Measurements from ENCODE around the gene GPR52.
"Not testable (repeated sequence)": the region's sequence is repeated elsewhere in the genome, so short reads cannot be mapped to it uniquely, and the experiment has no call there.

Gene GPR52

GRCh38 chr1:174407665-174408064, 40.1 kb upstream of the GPR52 start:
- in situ Hi-C loops (cut with HindIII; ENCODE audit: low pct_ligation_motif_present, low sequenced_read_pairs): no loop called here
- DNase-seq: no peak
- Histone ChIP-seq H3K27me3 (replicated peaks) (no peaks in the 10 kb centered on the region), H3K27ac (no peak overlapping the region), H3K4me3 (ENCODE audit: low read depth, low read length) (no peak overlapping the region), H3K36me3 (replicated peaks) (no peaks in the 10 kb centered on the region)
- TF ChIP-seq CTCF (IDR thresholded peaks at IDR 0.05; ENCODE audit: low read depth, low read length, missing control alignments): no peak

GRCh38 chr1:174408146-174408545, 39.6 kb upstream of the GPR52 start:
- no peak for TF ChIP-seq CTCF (IDR thresholded peaks at IDR 0.05; ENCODE audit: low read depth, low read length, missing control alignments)
- Histone ChIP-seq H3K27ac (no peak overlapping the region), H3K27me3 (replicated peaks) (no peaks in the 10 kb centered on the region), H3K4me3 (ENCODE audit: low read depth, low read length) (no peak overlapping the region), H3K36me3 (replicated peaks) (no peaks in the 10 kb centered on the region)
- DNase-seq: no peak
- in situ Hi-C loops (cut with HindIII; ENCODE audit: low pct_ligation_motif_present, low sequenced_read_pairs): no loop called here

GRCh38 chr1:174409801-174410200, 38.0 kb upstream of the GPR52 start:
- H3K36me3 ChIP-seq (replicated peaks); in situ Hi-C loops (cut with HindIII; ENCODE audit: low pct_ligation_motif_present, low sequenced_read_pairs); DNase-seq; H3K27ac ChIP-seq; H3K27me3 ChIP-seq (replicated peaks); H3K4me3 ChIP-seq (ENCODE audit: low read depth, low read length): not testable (repeated sequence)

GRCh38 chr1:174413632-174414031, 34.1 kb upstream of the GPR52 start:
- peak; percentile 40 for TF ChIP-seq CTCF (IDR thresholded peaks at IDR 0.05; ENCODE audit: low read depth, low read length, missing control alignments)
- in situ Hi-C loops (cut with HindIII; ENCODE audit: low pct_ligation_motif_present, low sequenced_read_pairs): no loop called here
- no peak for DNase-seq
- Histone ChIP-seq H3K27me3 (replicated peaks) (no peaks in the 10 kb centered on the region), H3K4me3 (ENCODE audit: low read depth, low read length) (no peak overlapping the region), H3K27ac (no peak overlapping the region), H3K36me3 (replicated peaks) (no peaks in the 10 kb centered on the region)

DNA sequence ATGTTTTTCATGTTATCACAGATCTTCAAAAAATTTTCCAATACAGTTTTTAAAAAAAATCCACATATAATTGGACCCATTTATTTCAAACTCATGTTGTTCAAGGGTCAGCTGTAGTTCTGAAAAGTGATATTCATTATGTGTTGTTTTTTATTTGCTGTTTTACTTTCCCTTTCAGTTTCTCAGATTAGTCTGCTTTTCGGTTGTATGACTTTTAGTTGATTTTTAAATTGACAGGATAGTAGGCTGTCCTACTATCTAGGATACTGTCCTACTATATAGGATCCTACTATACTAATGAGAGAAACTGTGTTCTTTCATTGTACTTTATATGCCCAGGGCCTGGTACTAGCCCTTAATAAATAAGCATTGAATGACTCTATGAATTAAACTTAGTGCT, 33.6 kb upstream of the GPR52 start:
- no peak overlapping the region for H3K4me3 ChIP-seq (ENCODE audit: low read depth, low read length)
- H3K36me3 ChIP-seq (replicated peaks): no peaks in the 10 kb centered on the region
- H3K27me3 ChIP-seq (replicated peaks): no peaks in the 10 kb centered on the region
- H3K27ac ChIP-seq: no peak overlapping the region
- in situ Hi-C loops (cut with HindIII; ENCODE audit: low pct_ligation_motif_present, low sequenced_read_pairs): no loop called here
- DNase-seq: no peak
- TF ChIP-seq CTCF (IDR thresholded peaks at IDR 0.05; ENCODE audit: low read depth, low read length, missing control alignments): no peak

- H3K4me3 ChIP-seq (ENCODE audit: low read depth, low read length): no peak overlapping the region
- in situ Hi-C loops (cut with HindIII; ENCODE audit: low pct_ligation_motif_present, low sequenced_read_pairs): no loop called here
- TF ChIP-seq CTCF (IDR thresholded peaks at IDR 0.05; ENCODE audit: low read depth, low read length, missing control alignments): no peak
- H3K27me3 ChIP-seq (replicated peaks): no peaks in the 10 kb centered on the region
- DNase-seq: no peak
- H3K36me3 ChIP-seq (replicated peaks): no peaks in the 10 kb centered on the region
- H3K27ac ChIP-seq: no peak overlapping the region
Observed at GRCh38 chr1:174415506-174415905, 32.3 kb upstream of the GPR52 start.

Data from brain microvascular endothelial cell (primary cell).